Measurements from ENCODE around the gene RAB3D.
A peak's percentile ranks its signal among the peaks of the same experiment; 100 is the strongest.

Gene RAB3D

GRCh38 chr19:11377756-11378155 lies 38.3 kb upstream of the RAB3D start:
- DNase-seq (ENCODE audit: insufficient read length) (no peak), FAIRE-seq (no peak)
- TF ChIP-seq POLR2AphosphoS5 (IDR thresholded peaks at IDR 0.05; ENCODE audit: low read depth, low read length) = no peak
- TF ChIP-seq POLR2A (IDR thresholded peaks at IDR 0.05; ENCODE audit: low read depth, low read length) = no peak
- TF ChIP-seq TAF1 (IDR thresholded peaks at IDR 0.05; ENCODE audit: borderline replicate concordance, low read depth, low read length) = no peak

GRCh38 chr19:11377237-11377636 lies 37.8 kb upstream of the RAB3D start:
- TF ChIP-seq POLR2AphosphoS5 (IDR thresholded peaks at IDR 0.05; ENCODE audit: low read depth, low read length) = no peak
- no peak for TF ChIP-seq TAF1 (IDR thresholded peaks at IDR 0.05; ENCODE audit: borderline replicate concordance, low read depth, low read length)
- no peak for TF ChIP-seq POLR2A (IDR thresholded peaks at IDR 0.05; ENCODE audit: low read depth, low read length)
- FAIRE-seq (no peak), DNase-seq (ENCODE audit: insufficient read length) (no peak)

GRCh38 chr19:11375143-11375948 lies 35.9 kb upstream of the RAB3D start:
- FAIRE-seq (no peak), DNase-seq (ENCODE audit: insufficient read length) (no peak)
- TF ChIP-seq POLR2AphosphoS5 (IDR thresholded peaks at IDR 0.05; ENCODE audit: low read depth, low read length) = no peak; the same call in 1 of the 2 replicates
- peak; percentile 34; the same call in 1 of the 2 replicates for TF ChIP-seq TAF1 (IDR thresholded peaks at IDR 0.05; ENCODE audit: borderline replicate concordance, low read depth, low read length)
- peak; percentile 28; the same call in 1 of the 2 replicates for TF ChIP-seq POLR2A (IDR thresholded peaks at IDR 0.05; ENCODE audit: low read depth, low read length)

GRCh38 chr19:11374433-11375142 lies 35.1 kb upstream of the RAB3D start, which contains the start of gene SWSAP1:
TSS of gene SWSAP1 (plus strand) at chr19:11374666. CDS start at chr19:11374681, 15 bp downstream.
- peak; percentile 80; the same call in 1 of the 2 replicates for TF ChIP-seq POLR2A (IDR thresholded peaks at IDR 0.05; ENCODE audit: low read depth, low read length)
- no peak for TF ChIP-seq TAF1 (IDR thresholded peaks at IDR 0.05; ENCODE audit: borderline replicate concordance, low read depth, low read length)
- TF ChIP-seq POLR2AphosphoS5 (IDR thresholded peaks at IDR 0.05; ENCODE audit: low read depth, low read length) = peak; percentile 74; the same call in 1 of the 2 replicates
- FAIRE-seq = peak; percentile 99
- DNase-seq (ENCODE audit: insufficient read length) = peak; percentile 97

GRCh38 chr19:11373885-11374432 lies 34.5 kb upstream of the RAB3D start:
- DNase-seq (ENCODE audit: insufficient read length) (no peak), FAIRE-seq (no peak)
- TF ChIP-seq POLR2AphosphoS5 (IDR thresholded peaks at IDR 0.05; ENCODE audit: low read depth, low read length) = no peak
- no peak for TF ChIP-seq TAF1 (IDR thresholded peaks at IDR 0.05; ENCODE audit: borderline replicate concordance, low read depth, low read length)
- TF ChIP-seq POLR2A (IDR thresholded peaks at IDR 0.05; ENCODE audit: low read depth, low read length) = no peak

GRCh38 chr19:11373166-11373884 lies 33.9 kb upstream of the RAB3D start:
- FAIRE-seq (peak; percentile 65), DNase-seq (ENCODE audit: insufficient read length) (peak; percentile 23)
- TF ChIP-seq POLR2AphosphoS5 (IDR thresholded peaks at IDR 0.05; ENCODE audit: low read depth, low read length) (no peak), POLR2A (IDR thresholded peaks at IDR 0.05; ENCODE audit: low read depth, low read length) (no peak), TAF1 (IDR thresholded peaks at IDR 0.05; ENCODE audit: borderline replicate concordance, low read depth, low read length) (no peak)

- FAIRE-seq (no peak), DNase-seq (ENCODE audit: insufficient read length) (no peak)
- no peak for TF ChIP-seq POLR2AphosphoS5 (IDR thresholded peaks at IDR 0.05; ENCODE audit: low read depth, low read length)
- no peak for TF ChIP-seq TAF1 (IDR thresholded peaks at IDR 0.05; ENCODE audit: borderline replicate concordance, low read depth, low read length)
- TF ChIP-seq POLR2A (IDR thresholded peaks at IDR 0.05; ENCODE audit: low read depth, low read length) = no peak
These were observed 31.3 kb upstream of the RAB3D start for GRCh38 chr19:11370744-11371143.

- FAIRE-seq (no peak), DNase-seq (ENCODE audit: insufficient read length) (no peak)
- TF ChIP-seq TAF1 (IDR thresholded peaks at IDR 0.05; ENCODE audit: borderline replicate concordance, low read depth, low read length) = no peak
- TF ChIP-seq POLR2A (IDR thresholded peaks at IDR 0.05; ENCODE audit: low read depth, low read length) = no peak
- no peak for TF ChIP-seq POLR2AphosphoS5 (IDR thresholded peaks at IDR 0.05; ENCODE audit: low read depth, low read length)
These were observed 28.1 kb upstream of the RAB3D start for GRCh38 chr19:11367528-11367927.

- FAIRE-seq (no peak), DNase-seq (ENCODE audit: insufficient read length) (no peak)
- TF ChIP-seq POLR2A (IDR thresholded peaks at IDR 0.05; ENCODE audit: low read depth, low read length) (no peak), POLR2AphosphoS5 (IDR thresholded peaks at IDR 0.05; ENCODE audit: low read depth, low read length) (no peak), TAF1 (IDR thresholded peaks at IDR 0.05; ENCODE audit: borderline replicate concordance, low read depth, low read length) (no peak)
These were observed 26.2 kb upstream of the RAB3D start for GRCh38 chr19:11365557-11366117.

GRCh38 chr19:11364935-11365334 lies 25.5 kb upstream of the RAB3D start:
- TF ChIP-seq POLR2AphosphoS5 (IDR thresholded peaks at IDR 0.05; ENCODE audit: low read depth, low read length) (no peak), TAF1 (IDR thresholded peaks at IDR 0.05; ENCODE audit: borderline replicate concordance, low read depth, low read length) (no peak), POLR2A (IDR thresholded peaks at IDR 0.05; ENCODE audit: low read depth, low read length) (no peak)
- no peak for FAIRE-seq
- no peak for DNase-seq (ENCODE audit: insufficient read length)

Measured in GM12892 (cell line).